Bronchial smooth muscle cell (primary cell): ENCODE results near the gene OR4X1. TPM values are rescaled to one million over a fixed set of nuclear protein-coding genes. Genes with fewer than 3 reads are reported as not detected.

Experiments
- total RNA-seq: library from RNA; depleted of rRNA; stranded (reverse); fragments of >200 nt; gene quantifications from 2 replicates; pipeline ENCODE4 v1.2.1, GENCODE V29; 2014

Gene OR4X1
- total RNA-seq, result not detected in 2 replicates

GRCh38 chr11:48263423-48263911 lies at the start of gene OR4X1:
Gene OR4X1 (plus strand): TSS chr11:48263861. CDS start chr11:48263861, 0 bp downstream.

GRCh38 chr11:48216510-48216909 lies 47.2 kb upstream of the OR4X1 start, which contains the start of gene OR4B1:
Gene OR4B1 (plus strand): TSS chr11:48216810. CDS start chr11:48216810, 0 bp downstream.

GRCh38 chr11:48244804-48245203 lies 18.9 kb upstream of the OR4X1 start, which contains the start of gene OR4X2:
Gene OR4X2 (plus strand): TSS chr11:48245104. CDS start chr11:48245104, 0 bp downstream.

GRCh38 chr11:48305923-48306322 lies 42.3 kb downstream of the OR4X1 start, which contains the start of gene OR4S1:
Gene OR4S1 (plus strand): TSS chr11:48306223. CDS start chr11:48306223, 0 bp downstream.

Other genes with a start within 250 kb of the OR4X1 start
- gene OR4B1, start 47.1 kb upstream of the OR4X1 start, total RNA-seq, result not detected in 2 replicates
- gene OR4X2, start 18.8 kb upstream of the OR4X1 start, total RNA-seq, result not detected in 2 replicates
- gene OR4S1, start 42.4 kb downstream of the OR4X1 start, total RNA-seq, result not detected in 2 replicates
- gene OR4C3, start 61.1 kb downstream of the OR4X1 start, total RNA-seq, result not detected in 2 replicates
- gene OR4C5, start 102.6 kb downstream of the OR4X1 start, total RNA-seq, result not detected in 2 replicates
- gene OR4A47, start 224.9 kb downstream of the OR4X1 start, total RNA-seq, result not detected in 2 replicates